NCI-H1417 (cell line): Measurements from ENCODE around the gene STXBP6.

Experiments
- DNase-seq, 3 experiments: peaks; one replicate each; lab custom pipeline; 2025; lab: John Stamatoyannopoulos, UW

The STXBP6 gene

GRCh38 chr14:25049568-25050268 lies at the start of gene STXBP6:
Gene STXBP6, minus strand, starts transcription at chr14:25050147. Its CDS starts 75,329 bp downstream, at chr14:24974818.
- peak; percentile 78 to 88 (median 85) for DNase-seq

DNA sequence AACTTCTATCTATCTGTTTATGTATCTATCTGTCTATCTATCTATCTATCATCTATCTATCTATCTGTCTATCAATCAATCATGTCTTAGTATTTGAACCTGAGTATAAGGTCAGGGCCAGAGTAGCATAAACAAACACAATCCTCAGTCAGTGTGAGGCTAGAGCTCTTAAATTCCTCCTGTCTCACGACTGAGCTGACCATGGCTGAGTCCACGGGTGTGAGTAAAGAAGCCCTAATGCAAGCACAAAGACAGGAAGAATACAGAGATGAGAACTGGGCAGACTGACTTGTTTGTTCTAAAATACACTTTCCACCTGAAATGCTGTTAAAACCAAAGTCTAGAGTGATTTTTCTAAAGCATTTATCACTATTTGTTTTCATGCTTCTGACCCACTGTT lies 47.2 kb upstream of the STXBP6 start:
- no peak for DNase-seq

- peak in 1 of 3 experiments; percentile 15 for DNase-seq
Measured at GRCh38 chr14:25095736-25096437, 45.9 kb upstream of the STXBP6 start.

DNA sequence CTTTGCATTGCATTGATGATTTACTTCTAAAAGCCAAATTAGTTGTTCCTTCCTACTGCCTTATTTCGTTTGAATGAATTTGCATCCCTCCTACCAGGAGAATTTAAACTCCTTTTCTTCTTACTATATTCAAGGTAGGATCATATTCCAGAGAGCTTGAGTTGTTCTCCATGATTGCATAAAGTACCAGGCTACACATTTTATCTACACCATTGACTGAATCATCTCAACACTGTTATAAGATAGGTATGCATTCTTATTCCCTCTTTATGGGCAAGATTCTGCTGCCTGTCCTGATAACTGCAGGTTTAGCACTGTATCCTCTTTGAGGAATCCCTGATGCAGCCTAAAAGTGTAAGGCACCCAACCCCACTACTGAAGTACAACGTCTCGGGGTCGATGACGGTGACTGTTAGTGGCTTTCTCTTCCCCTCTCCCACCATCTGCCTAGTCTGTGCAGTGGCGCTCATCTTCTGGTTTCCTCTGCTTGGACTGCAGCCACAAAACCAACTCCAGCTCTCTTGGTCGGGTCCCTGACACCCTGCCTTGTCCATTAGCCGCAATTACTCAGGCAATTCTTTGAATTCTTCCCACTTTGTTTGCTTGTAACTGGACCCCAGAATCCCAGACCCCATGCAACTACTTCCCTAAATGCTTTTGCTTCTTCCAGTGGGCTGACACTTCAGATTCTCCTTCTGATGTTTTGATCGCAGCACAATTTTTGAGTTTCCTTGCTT lies 44.4 kb upstream of the STXBP6 start:
- DNase-seq = no peak

DNA sequence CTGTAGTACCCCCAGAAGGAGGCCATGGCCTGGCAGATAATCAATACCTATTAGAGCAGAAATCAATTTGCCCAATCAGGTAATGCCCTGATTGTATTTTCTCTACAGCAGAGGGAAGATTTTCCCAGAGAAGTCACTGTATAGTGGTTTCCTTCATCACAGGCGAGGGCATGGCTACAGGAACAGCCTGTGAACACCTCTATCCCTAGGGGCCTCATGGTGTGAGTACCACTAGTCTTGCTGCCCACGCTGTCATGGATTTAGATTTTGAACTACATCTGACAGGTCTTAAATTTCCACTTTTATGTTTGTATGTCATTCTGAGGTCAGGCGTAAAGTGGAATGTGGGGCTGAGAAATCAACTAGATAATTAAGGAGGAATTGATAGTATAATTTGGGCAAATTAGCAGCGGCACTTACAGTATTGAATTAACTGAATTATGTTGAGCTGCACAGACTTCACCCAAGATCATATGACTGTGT lies 42.4 kb upstream of the STXBP6 start:
- peak in 2 of 3 experiments; percentile 32 to 85 for DNase-seq

DNA sequence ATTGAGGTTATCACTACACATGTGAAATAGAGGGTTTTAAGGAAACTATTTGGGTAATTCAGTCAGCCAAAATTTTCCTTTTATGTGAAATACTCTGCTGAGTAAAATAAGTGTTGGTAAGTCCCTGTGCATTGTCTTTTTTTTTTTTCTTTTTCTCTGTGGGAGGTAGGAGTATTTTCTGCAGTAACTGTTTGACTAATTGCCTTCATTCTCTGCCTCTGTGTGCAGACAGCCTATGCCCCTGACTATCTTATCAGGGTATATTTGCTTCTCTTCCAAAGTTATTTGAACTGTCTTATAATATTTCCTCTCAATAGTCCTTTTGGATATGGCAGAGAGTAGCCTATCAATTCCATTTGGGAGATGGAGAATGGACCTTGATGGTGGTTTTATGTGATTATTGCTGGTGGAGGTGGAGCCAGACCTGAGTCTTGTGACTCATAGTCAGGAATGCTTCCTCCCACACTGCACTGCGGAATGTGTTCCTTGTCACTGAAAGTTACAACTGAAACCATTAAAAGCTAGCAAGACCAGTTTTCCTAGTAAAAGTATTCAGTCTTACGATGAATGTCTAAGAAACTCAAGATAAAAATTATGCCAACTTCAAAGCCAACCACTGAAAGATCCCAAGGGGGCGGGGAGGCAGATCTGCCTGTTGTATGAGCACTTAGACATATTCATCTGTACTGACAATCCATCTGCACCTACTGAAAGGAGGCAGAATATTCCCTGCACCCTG lies 40.9 kb upstream of the STXBP6 start:
- no peak for DNase-seq

- no peak for DNase-seq
Measured at GRCh38 chr14:25090256-25090655, 40.3 kb upstream of the STXBP6 start.

DNA sequence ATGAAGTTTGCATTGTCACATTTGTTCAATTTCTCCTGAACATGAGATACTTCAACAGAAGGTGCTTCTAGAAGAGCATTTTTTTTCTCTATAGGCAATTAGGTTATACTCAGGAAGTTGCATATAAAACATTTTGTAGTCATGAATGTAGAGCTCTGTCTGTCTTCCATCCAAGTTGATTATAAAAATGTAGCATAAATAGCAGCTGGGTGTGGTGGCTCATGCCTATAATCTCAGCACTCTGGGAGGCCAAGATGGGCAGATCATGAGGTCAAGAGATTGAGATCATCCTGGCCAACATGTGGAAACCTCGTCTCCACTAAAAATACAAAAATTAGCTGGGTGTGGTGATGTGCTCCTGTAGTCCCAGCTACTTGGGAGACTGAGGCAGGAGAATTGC lies 39.5 kb upstream of the STXBP6 start:
- no peak for DNase-seq

- no peak for DNase-seq
Measured at GRCh38 chr14:25086821-25087396, 37.0 kb upstream of the STXBP6 start.

DNA sequence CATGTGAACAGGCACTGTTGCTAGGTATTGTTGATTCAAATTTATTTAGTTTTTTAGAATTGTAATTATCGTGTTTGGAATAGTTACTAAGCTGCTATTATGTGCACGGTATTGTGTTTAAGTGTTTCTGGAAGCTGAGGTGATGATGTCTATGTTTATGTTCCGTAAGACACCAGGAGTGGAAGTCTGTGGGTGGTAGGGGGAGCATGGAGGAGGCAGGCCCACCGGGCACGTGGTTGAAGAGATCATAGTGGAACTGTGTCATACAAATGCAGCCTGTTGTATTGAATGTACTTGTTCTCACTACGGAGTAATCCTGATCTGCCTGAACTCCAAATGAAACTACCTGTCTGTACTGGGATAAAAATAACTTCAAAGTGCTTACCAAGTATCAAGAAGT lies 36.1 kb upstream of the STXBP6 start:
- DNase-seq = peak in 2 of 3 experiments; percentile 8 to 32

GRCh38 chr14:25080682-25081081 lies 30.7 kb upstream of the STXBP6 start:
- DNase-seq = no peak

GRCh38 chr14:25079311-25079710 lies 29.4 kb upstream of the STXBP6 start:
- no peak for DNase-seq

DNA sequence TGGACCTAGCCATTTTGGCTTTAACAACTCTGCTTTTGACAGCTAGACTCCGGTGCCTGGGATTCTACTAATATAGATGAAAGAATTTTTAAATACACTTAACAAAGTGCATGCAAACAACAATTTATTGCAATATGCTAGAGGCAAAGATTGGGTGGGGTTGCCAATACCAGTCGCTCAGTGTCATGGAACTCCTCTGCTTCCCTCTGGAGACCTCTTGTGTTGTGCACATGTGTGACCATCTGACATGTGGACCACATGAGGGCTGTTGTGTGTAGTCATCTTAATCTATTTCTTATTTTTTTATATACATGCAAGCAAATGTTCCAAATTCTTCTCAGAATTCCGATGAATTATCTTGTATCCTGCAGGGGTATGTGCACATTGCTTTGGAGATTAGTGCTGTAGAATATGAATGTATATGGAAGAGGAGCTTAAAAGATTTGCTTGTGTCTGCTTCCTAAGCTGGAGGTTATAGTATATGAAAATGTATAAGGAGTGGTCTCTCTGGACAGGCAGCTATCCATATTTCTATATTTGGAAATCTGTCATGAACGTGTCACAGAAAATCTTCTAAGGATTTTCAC lies 24.2 kb upstream of the STXBP6 start:
- no peak for DNase-seq

- no peak for DNase-seq
Measured at GRCh38 chr14:25069879-25070278, 19.9 kb upstream of the STXBP6 start.

DNA sequence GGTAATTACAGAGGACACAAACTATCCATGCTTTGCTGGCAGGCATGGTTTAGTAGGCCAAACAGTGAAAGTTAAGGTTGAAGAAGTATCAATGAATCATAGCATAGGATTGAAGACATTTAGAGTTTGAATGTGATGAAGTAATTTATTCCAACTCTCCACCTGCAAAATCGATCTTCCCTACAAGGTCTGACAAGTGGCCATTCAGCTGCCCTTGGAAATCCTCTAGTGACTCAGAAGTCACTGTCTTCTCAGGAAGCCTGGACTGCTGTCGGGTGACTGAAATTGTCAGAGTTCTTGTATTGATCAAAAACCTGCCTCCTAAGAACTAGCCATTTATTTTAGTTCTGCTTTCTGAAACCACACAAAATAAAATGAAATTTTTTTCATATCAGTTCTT lies 17.7 kb upstream of the STXBP6 start:
- no peak for DNase-seq

GRCh38 chr14:25062022-25062321 lies 12.0 kb upstream of the STXBP6 start:
- DNase-seq = no peak

- DNase-seq = no peak
Measured at GRCh38 chr14:25056688-25057078, 6.7 kb upstream of the STXBP6 start.

DNA sequence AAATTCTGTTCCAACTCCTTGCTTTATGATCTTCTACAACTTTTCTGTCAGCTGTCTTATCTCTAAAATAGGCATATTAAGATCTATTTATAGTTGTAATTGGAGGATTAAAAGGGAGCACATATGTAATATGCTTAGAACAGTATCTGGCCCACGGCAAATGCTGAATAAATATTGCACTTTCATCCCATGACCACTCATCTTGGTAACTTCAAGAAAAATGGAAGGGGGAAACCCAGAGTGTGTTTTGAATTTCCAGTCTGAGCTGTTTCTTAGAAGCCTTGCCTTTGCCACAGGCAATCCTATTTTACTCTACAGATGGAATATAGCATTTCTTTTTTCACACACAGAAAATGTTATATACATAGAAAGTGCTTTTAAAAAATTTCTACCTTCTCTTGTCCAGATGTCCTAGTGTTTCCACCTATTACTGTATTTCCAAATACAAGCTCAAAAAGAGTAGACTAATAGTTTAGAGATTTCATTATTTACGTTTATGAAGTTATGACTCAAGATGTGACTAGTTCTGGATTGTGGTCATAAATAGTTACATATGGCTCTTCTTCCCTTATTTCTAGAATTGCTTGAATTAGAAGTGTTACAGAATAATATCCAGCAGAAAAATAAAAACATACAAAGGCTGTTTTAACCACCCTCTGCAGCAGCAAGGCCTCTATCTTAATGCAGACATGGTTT lies 6.2 kb upstream of the STXBP6 start:
- no peak for DNase-seq

- DNase-seq = no peak
Measured at GRCh38 chr14:25055005-25055404, 5.1 kb upstream of the STXBP6 start.

GRCh38 chr14:25053585-25053984 lies 3.6 kb upstream of the STXBP6 start:
- no peak for DNase-seq

GRCh38 chr14:25052921-25053320 lies 3.0 kb upstream of the STXBP6 start:
- no peak for DNase-seq
